Heart left ventricle (tissue), 16 donors: ENCODE data around the gene FAM20C. TPM values are rescaled to one million over a fixed set of nuclear protein-coding genes. Genes with fewer than 3 reads are reported as not detected.
"Not testable (repeated sequence)": the region's sequence is repeated elsewhere in the genome, so short reads cannot be mapped to it uniquely, and the experiment has no call there.

Experiments
- ATAC-seq, 4 donors: fragments of 200-7000 bp; cut with Tn5 transposase; one replicate each; pipeline ENCODE4 v1.9.1; 2020 to 2022; ENCODE audit warnings: moderate library complexity in 4 of 4, mild to moderate bottlenecking in 3 of 4, moderate number of reproducible peaks in 1 of 4
- DNase-seq, 5 donors: peaks; one replicate each; pipeline ENCODE4 v3.0.0-alpha.2; 2020
- H3K27ac ChIP-seq, 12 donors: fragments of 200-600 bp; sonication (generic) in 4 of 12; one replicate each; pipeline versions ENCODE4 v1.5.0 to v1.8.0; 2016 to 2022; ENCODE audit warnings: mild to moderate bottlenecking in 2 of 12
- H3K27me3 ChIP-seq, 9 donors: fragments of 200-600 bp; sonication (generic) in 2 of 9; one replicate each; pipeline versions ENCODE4 v1.5.1 to v1.8.0; 2016 to 2022; ENCODE audit warnings: mild to moderate bottlenecking in 3 of 9
- H3K36me3 ChIP-seq, 9 donors: fragments of 200-600 bp; sonication (generic) in 2 of 9; one replicate each; pipeline versions ENCODE4 v1.5.0 to v1.8.0; 2018 to 2022; ENCODE audit warnings: mild to moderate bottlenecking in 2 of 9
- H3K4me1 ChIP-seq, 12 donors: fragments of 200-600 bp; sonication (generic) in 4 of 12; one replicate each; pipeline versions ENCODE4 v1.5.0 to v1.8.0; 2016 to 2022; ENCODE audit warnings: mild to moderate bottlenecking in 3 of 12
- H3K4me3 ChIP-seq, 12 donors: fragments of 200-600 bp; sonication (generic) in 4 of 12; one replicate each; pipeline versions ENCODE4 v1.5.0 to v1.8.0; 2017 to 2022; ENCODE audit warnings: mild to moderate bottlenecking in 9 of 12, moderate library complexity in 4 of 12
- H3K9me3 ChIP-seq, 12 donors: fragments of 200-600 bp; sonication (generic) in 4 of 12; one replicate each; pipeline versions ENCODE4 v1.5.0 to v1.8.0; 2016 to 2022; ENCODE audit warnings: mild to moderate bottlenecking in 1 of 12
- POLR2A ChIP-seq, 2 donors: fragments of 450-650 bp; IDR thresholded peaks; one replicate each; pipeline ENCODE4 v1.6.1; 2017; ENCODE audit warnings: antibody characterized with exemption in 2 of 2, mild to moderate bottlenecking in 2 of 2, moderate library complexity in 2 of 2
- WGBS, 4 donors: extraction: QIAGEN DNeasy Blood & Tissue Kit in 2 of 4; methylation state at CpG; one replicate each; pipeline versions ENCODE4 v1.1.5 to v1.1.7; 2013 to 2018; 5-methylcytosine and 5-hydroxymethylcytosine counted together
- intact Hi-C, 10 donors: fragments of 100-400 bp; cut with DNase I; formaldehyde crosslinking; loops; one replicate each; pipeline versions ENCODE4 v1.11.1 to v1.14.2; 2022
- polyA plus RNA-seq, 2 donors: library from polyadenylated mRNA; stranded (reverse); fragments of 200-250 nt; gene quantifications; one replicate each; pipeline ENCODE4 v1.2.3, GENCODE V29; 2013
- total RNA-seq, 9 donors: library from RNA; depleted of rRNA in 2 of 9; stranded (reverse); fragments of >200 nt in 2 of 9; fragmentation: NEBNext Ultra II Directional in 3 of 9; extraction: Animal tissue kit (Norgen Biotek cat#: 25700) in 3 of 9; gene quantifications; one replicate each; pipeline versions ENCODE4 v1.1.0 to v1.2.4, GENCODE V29; 2016 to 2023
- TF ChIP-seq, protein P1 (sequence below), 12 donors: fragments of 200-600 bp; sonication (generic) in 4 of 12; IDR thresholded peaks; one replicate each; pipeline versions ENCODE4 v1.5.0 to v1.8.0; 2018 to 2022; ENCODE audit warnings: antibody characterized with exemption in 12 of 12, mild to moderate bottlenecking in 5 of 12
- donor health status: ischemic (EF 13 %, LVEDD 7.1; RV severe dilation, severe dysfunction).
- donor health status: healthy with polysubstance abuse.
- donor health status: DM: no; HTN: yes; CAD: no.
- donor health status: DM: no; HTN: no; CAD: no.
- donor health status: ischemic (EF 25% LVEDD 6.9; RV normal size, moderate dysfunction).
- donor health status: ischemic (EF 25% LVEDD 5.7; RV mildly dilated, moderate dysfunction).
- donor health status: healthy.
- donor health status: DM: yes; HTN: yes; CAD: no.
- donor health status: ischemic (EF 35%, LVEDD 5.7; RV mildly dilated, moderate dysfunction).
- donor health status: nonischemic (EF 11% LVEDD 7.7; RV severe dilation, severe dysfunction).
- donor health status: DM: yes; HTN: yes; CAD: no.
- donor health status: PGD.
- donor health status: ischemic (EF 29% LVEDD 5.4; RV normal size, mild dysfunction).
- donor health status: nonischemic (EF 23%, LVEDD 6.1; RV moderate dilation, normal function).

FAM20C gene
- total and polyA plus RNA-seq, 11 donors, result 11.1 to 52.0 (median 21.0) TPM

- Histone ChIP-seq H3K27ac (no peak overlapping the region), H3K27me3 (no peaks in the 10 kb centered on the region), H3K9me3 (no peaks in the 10 kb centered on the region), H3K4me1 (peaks cover 0 to 16% (median 2%) of the 10 kb centered on the region in 12 donors), H3K36me3 (peaks cover 0 to 4% (median 0%) of the 10 kb centered on the region in 9 donors), H3K4me3 (no peak overlapping the region)
- intact Hi-C loops, result no loop called here
- 37 to 63% (median 52%) methylated on average over 14 to 16 of the region's 16 CpGs for WGBS, 4 donors
- DNase-seq, result no peak
- TF ChIP-seq, protein P1, sequence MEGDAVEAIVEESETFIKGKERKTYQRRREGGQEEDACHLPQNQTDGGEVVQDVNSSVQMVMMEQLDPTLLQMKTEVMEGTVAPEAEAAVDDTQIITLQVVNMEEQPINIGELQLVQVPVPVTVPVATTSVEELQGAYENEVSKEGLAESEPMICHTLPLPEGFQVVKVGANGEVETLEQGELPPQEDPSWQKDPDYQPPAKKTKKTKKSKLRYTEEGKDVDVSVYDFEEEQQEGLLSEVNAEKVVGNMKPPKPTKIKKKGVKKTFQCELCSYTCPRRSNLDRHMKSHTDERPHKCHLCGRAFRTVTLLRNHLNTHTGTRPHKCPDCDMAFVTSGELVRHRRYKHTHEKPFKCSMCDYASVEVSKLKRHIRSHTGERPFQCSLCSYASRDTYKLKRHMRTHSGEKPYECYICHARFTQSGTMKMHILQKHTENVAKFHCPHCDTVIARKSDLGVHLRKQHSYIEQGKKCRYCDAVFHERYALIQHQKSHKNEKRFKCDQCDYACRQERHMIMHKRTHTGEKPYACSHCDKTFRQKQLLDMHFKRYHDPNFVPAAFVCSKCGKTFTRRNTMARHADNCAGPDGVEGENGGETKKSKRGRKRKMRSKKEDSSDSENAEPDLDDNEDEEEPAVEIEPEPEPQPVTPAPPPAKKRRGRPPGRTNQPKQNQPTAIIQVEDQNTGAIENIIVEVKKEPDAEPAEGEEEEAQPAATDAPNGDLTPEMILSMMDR (IDR thresholded peaks at IDR 0.05), result no peak
- TF ChIP-seq POLR2A (IDR thresholded peaks at IDR 0.05), result no peak
- ATAC-seq, result peak in 3 of 4 donors; percentile 15 to 44 (median 21)
These were observed 48.6 kb downstream of the FAM20C start for GRCh38 chr7:240887-241421.

GRCh38 chr7:241513-241912, 49.1 kb downstream of the FAM20C start:
- no peaks in the 10 kb centered on the region for H3K9me3 ChIP-seq
- H3K27ac ChIP-seq, result no peak overlapping the region
- peaks cover 0 to 10% (median 0%) of the 10 kb centered on the region in 12 donors for H3K4me1 ChIP-seq
- no peak for TF ChIP-seq POLR2A (IDR thresholded peaks at IDR 0.05)
- TF ChIP-seq, protein P1 (IDR thresholded peaks at IDR 0.05), result no peak
- H3K4me3 ChIP-seq, result no peak overlapping the region
- WGBS, 4 donors, result 93 to 96% (median 94%) methylated on average over 13 of the region's 13 CpGs
- DNase-seq (no peak), ATAC-seq (peak in 1 of 4 donors; percentile 8)
- H3K36me3 ChIP-seq, result peaks cover 0 to 9% (median 0%) of the 10 kb centered on the region in 9 donors
- no peaks in the 10 kb centered on the region for H3K27me3 ChIP-seq
- intact Hi-C loops, result no loop called here

GRCh38 chr7:242826-243579, 50.6 kb downstream of the FAM20C start:
- ATAC-seq, H3K9me3 ChIP-seq, DNase-seq, H3K4me3 ChIP-seq, H3K27me3 ChIP-seq, H3K4me1 ChIP-seq, intact Hi-C loops, H3K27ac ChIP-seq: not testable (repeated sequence)
- WGBS, 4 donors, result 88 to 100% (median 96%) methylated on average over 2 to 12 of the region's 21 CpGs
- peaks cover 0 to 24% (median 13%) of the 10 kb centered on the region in 9 donors for H3K36me3 ChIP-seq

DNA sequence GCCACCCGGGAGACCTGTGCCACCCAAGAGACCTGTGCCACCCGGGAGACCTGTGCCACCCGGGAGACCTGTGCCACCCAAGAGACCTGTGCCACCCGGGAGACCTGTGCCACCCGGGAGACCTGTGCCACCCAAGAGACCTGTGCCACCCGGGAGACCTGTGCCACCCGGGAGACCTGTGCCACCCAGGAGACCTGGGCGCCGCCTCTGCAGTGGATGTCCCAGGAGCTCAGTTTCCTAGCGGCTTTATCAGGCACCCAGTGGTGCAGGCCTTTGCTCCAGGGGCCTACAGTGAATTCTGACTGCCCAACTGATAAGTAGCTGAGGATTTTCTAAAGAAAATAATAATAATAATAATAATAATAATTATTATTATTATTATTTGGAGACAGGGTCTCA, 51.2 kb downstream of the FAM20C start:
- ATAC-seq, intact Hi-C loops, H3K27ac ChIP-seq, DNase-seq, H3K4me3 ChIP-seq, H3K27me3 ChIP-seq, H3K9me3 ChIP-seq, H3K4me1 ChIP-seq: not testable (repeated sequence)
- peaks cover 0 to 28% (median 17%) of the 10 kb centered on the region in 9 donors for H3K36me3 ChIP-seq
- WGBS, 4 donors, result 87 to 97% (median 90%) methylated on average over 1 to 6 of the region's 10 CpGs; no CpG with 5 or more reads in 1 of the 4 donors

GRCh38 chr7:244974-245373, 52.6 kb downstream of the FAM20C start:
- Histone ChIP-seq H3K27ac (no peak overlapping the region), H3K36me3 (peaks cover 0 to 42% (median 31%) of the 10 kb centered on the region in 9 donors), H3K4me1 (peaks cover 0 to 9% (median 0%) of the 10 kb centered on the region in 12 donors), H3K4me3 (no peak overlapping the region), H3K27me3 (no peaks in the 10 kb centered on the region), H3K9me3 (no peaks in the 10 kb centered on the region)
- ATAC-seq (peak in 2 of 4 donors; percentile 8 to 23), DNase-seq (no peak)
- TF ChIP-seq, protein P1 (IDR thresholded peaks at IDR 0.05), result no peak
- no peak for TF ChIP-seq POLR2A (IDR thresholded peaks at IDR 0.05)
- 89 to 94% (median 91%) methylated on average over 20 to 22 of the region's 22 CpGs for WGBS, 4 donors
- intact Hi-C loops, result no loop called here
